GM23248 (cell line): ENCODE data around the gene ERN1. TPM values are rescaled to one million over a fixed set of nuclear protein-coding genes. Genes with fewer than 3 reads are reported as not detected.
A peak's percentile ranks its signal among the peaks of the same experiment; 100 is the strongest.

Source experiments
- DNase-seq: peaks from one replicate; pipeline ENCODE4 v3.0.0-alpha.2; 2015
- H2AFZ ChIP-seq: fragments of 200-600 bp; sonication (generic); 2 replicates; pipeline ENCODE4 v1.6.1; 2016; ENCODE audit warnings: antibody characterized with exemption
- H3F3A ChIP-seq: fragments of 200-600 bp; sonication (generic); 2 replicates; pipeline ENCODE4 v1.6.1; 2016; ENCODE audit warnings: mild to moderate bottlenecking, antibody characterized with exemption, mixed run types; ENCODE audit not compliant: insufficient read depth
- H3K27ac ChIP-seq: fragments of 200-600 bp; sonication (generic); 2 replicates; pipeline ENCODE4 v1.5.1; 2016; ENCODE audit warnings: mild to moderate bottlenecking
- H3K27me3 ChIP-seq: fragments of 200-600 bp; sonication (generic); replicated peaks from 2 replicates; pipeline ENCODE4 v1.6.1; 2016; ENCODE audit warnings: mild to moderate bottlenecking; ENCODE audit not compliant: insufficient read depth
- H3K36me3 ChIP-seq: fragments of 200-600 bp; sonication (generic); 2 replicates; pipeline ENCODE4 v1.6.1; 2016; ENCODE audit warnings: low read depth, mild to moderate bottlenecking
- H3K4me1 ChIP-seq: fragments of 200-600 bp; sonication (generic); 2 replicates; pipeline ENCODE4 v1.6.1; 2016; ENCODE audit warnings: mild to moderate bottlenecking; ENCODE audit not compliant: insufficient read depth
- H3K4me2 ChIP-seq: fragments of 200-600 bp; sonication (generic); one replicate; pipeline ENCODE4 v1.6.1; 2016; ENCODE audit warnings: mild to moderate bottlenecking; ENCODE audit not compliant: unreplicated experiment
- H3K4me3 ChIP-seq: fragments of 200-600 bp; sonication (generic); 2 replicates; pipeline ENCODE4 v1.5.1; 2016; ENCODE audit warnings: mild to moderate bottlenecking
- H3K79me2 ChIP-seq: fragments of 200-600 bp; sonication (generic); 2 replicates; pipeline ENCODE4 v1.6.1; 2016; ENCODE audit warnings: mild to moderate bottlenecking; ENCODE audit not compliant: insufficient read depth
- H3K9ac ChIP-seq: fragments of 200-600 bp; sonication (generic); 2 replicates; pipeline ENCODE4 v1.6.1; 2016; ENCODE audit warnings: mild to moderate bottlenecking
- H3K9me2 ChIP-seq: fragments of 200-600 bp; sonication (generic); 2 replicates; pipeline ENCODE4 v1.6.1; 2016; ENCODE audit warnings: mixed run types, mild to moderate bottlenecking, moderate library complexity; ENCODE audit not compliant: insufficient read depth
- H3K9me3 ChIP-seq: fragments of 200-600 bp; sonication (generic); one replicate; pipeline ENCODE4 v1.6.1; 2017; ENCODE audit warnings: low read depth
- H4K20me1 ChIP-seq: fragments of 200-600 bp; sonication (generic); 2 replicates; pipeline ENCODE4 v1.6.0; 2016; ENCODE audit not compliant: insufficient read depth
- EZH2 ChIP-seq: fragments of 200-600 bp; sonication (generic); IDR thresholded peaks from 2 replicates; pipeline ENCODE4 v1.6.1; 2018; ENCODE audit warnings: antibody characterized with exemption, mild to moderate bottlenecking; ENCODE audit not compliant: insufficient read depth, poor library complexity, severe bottlenecking
- EZH2phosphoT487 ChIP-seq: fragments of 200-600 bp; sonication (generic); IDR thresholded peaks from 2 replicates; pipeline ENCODE4 v1.6.1; 2018; ENCODE audit warnings: antibody characterized with exemption, moderate library complexity, mild to moderate bottlenecking, low read depth; ENCODE audit not compliant: insufficient read depth
- WGBS, 2 experiments: methylation state at CpG; one replicate each; pipeline ENCODE4 v1.1.6; 2015 to 2017; ENCODE audit warnings: low lambda C conversion rate in 2 of 2, low coverage in 1 of 2; ENCODE audit errors: missing lambda C conversion rate in 2 of 2; 5-methylcytosine and 5-hydroxymethylcytosine counted together
- in situ Hi-C: fragments of 300-500 bp; cut with MboI; formaldehyde crosslinking; loops from 2 replicates; pipeline ENCODE4 v1.15.0; 2020
- polyA plus RNA-seq: library from polyadenylated mRNA; unstranded; fragments of >200 nt; fragmentation: Nextera tagmentation; extraction: Ambion mirVana; gene quantifications from 2 replicates; pipeline ENCODE4 v1.2.1, GENCODE V29; 2016
- total RNA-seq: library from RNA; depleted of rRNA; stranded (reverse); fragments of >200 nt; shearing (Covaris generic); gene quantifications from 2 replicates; pipeline ENCODE4 v1.2.3, GENCODE V29; 2014

ERN1 gene
- total and polyA plus RNA-seq, 2 experiments from 2014 or later, result 5.8 to 9.9 TPM

DNA sequence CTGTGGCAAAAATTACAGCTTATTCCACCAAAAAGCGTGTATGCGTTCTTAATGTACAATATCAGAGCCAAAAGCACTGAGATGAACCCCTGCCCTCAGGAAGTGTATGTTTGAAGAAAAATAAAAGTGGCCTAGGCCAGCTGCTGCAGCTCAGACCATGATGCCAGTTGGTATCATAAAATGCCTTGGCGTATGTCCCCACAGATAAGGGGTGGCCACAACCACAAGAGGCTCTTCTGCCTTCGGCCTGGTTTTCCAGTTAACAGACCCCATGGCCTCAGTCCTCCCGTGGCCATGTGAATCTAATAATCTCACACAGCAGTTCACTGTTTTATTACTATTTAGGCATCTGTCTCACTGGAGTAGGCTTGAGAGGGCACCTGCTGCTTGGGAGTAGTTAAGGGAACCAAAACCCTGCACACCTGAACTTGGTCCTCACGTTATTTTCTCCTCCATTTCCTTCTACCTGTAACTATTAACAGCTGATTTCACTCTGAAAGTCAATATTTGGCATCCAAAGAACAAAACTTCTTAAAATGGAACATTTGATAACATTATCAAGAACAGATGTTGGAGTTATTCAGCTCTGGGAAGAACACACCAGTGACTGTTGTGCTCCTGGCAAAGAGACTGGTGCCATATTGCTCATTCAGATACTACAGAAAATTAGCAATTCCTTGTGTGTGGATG, 34.8 kb upstream of the ERN1 start:
- Histone ChIP-seq H3K27ac (no peak overlapping the region), H3F3A (no peaks in the 10 kb centered on the region), H3K27me3 (no peaks in the 10 kb centered on the region), H3K4me3 (no peak overlapping the region), H3K4me2 (no peak overlapping the region), H3K9me3 (no peaks in the 10 kb centered on the region), H3K79me2 (no peaks in the 10 kb centered on the region), H3K36me3 (no peaks in the 10 kb centered on the region), H4K20me1 (no peaks in the 10 kb centered on the region), H3K9ac (no peak overlapping the region), H2AFZ (no peak overlapping the region), H3K9me2 (no peaks in the 10 kb centered on the region), H3K4me1 (peaks cover 21% of the 10 kb centered on the region)
- in situ Hi-C loops, result no loop called here
- 91 to 96% methylated on average over 6 of the region's 6 CpGs for WGBS, 2 experiments
- no peak for DNase-seq
- TF ChIP-seq EZH2phosphoT487 (no peak), EZH2 (no peak)

DNA sequence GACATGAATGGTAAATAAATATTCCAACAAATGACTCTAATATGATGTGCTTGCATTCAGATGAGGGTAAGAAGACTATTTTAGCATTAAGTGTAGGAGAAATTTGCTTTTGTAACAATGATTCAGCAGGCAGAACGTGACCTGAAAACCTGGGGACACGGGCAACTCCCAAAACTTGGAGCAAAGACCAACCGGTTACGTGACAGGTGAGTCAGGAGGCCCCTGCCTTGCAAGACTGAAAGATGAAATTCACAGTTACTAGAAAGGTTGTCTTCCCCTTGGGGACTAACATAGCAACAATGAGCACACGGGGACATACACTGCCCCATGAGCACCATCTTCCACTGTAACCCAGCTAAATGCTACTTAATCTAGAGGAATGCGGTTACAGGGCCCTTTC, 33.5 kb upstream of the ERN1 start:
- 88 to 92% methylated on average over 6 of the region's 6 CpGs for WGBS, 2 experiments
- no peak for TF ChIP-seq EZH2phosphoT487
- no peak for TF ChIP-seq EZH2

DNA sequence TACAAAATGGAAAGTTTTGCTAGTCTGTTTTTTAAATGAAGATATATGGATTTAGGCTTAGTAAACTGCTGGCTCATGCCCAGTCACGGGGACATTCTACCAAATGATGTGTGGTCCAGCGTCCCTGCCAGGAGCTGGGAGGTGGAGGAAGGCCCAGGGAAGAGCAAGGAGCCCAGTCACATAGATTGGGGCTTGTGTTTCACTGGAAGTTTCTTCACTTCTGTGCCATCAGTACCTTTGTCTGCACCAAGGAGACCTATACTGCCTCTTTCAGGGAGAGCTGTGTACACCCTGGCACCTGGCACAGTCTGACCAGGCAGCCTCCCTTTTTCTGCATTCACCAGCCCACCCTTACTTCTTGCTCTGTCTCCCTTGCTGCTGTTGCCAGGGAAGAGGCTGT, 32.6 kb upstream of the ERN1 start:
- peaks cover 3% of the 10 kb centered on the region; the same call in 1 of the 2 replicates for H3K36me3 ChIP-seq
- no peaks in the 10 kb centered on the region for H3K27me3 ChIP-seq
- H3K4me1 ChIP-seq, result peaks cover 23% of the 10 kb centered on the region
- no peaks in the 10 kb centered on the region for H4K20me1 ChIP-seq
- no peak overlapping the region for H3K4me2 ChIP-seq
- no peak overlapping the region for H3K9ac ChIP-seq
- TF ChIP-seq EZH2 (no peak), EZH2phosphoT487 (no peak)
- in situ Hi-C loops, result no loop called here
- H3K27ac ChIP-seq, result no peak overlapping the region
- no peak overlapping the region for H2AFZ ChIP-seq
- H3F3A ChIP-seq, result no peaks in the 10 kb centered on the region
- no peaks in the 10 kb centered on the region for H3K9me3 ChIP-seq
- no peaks in the 10 kb centered on the region for H3K79me2 ChIP-seq
- no peak overlapping the region for H3K4me3 ChIP-seq
- WGBS, 2 experiments, result 65 to 92% methylated on average over 2 of the region's 2 CpGs
- no peaks in the 10 kb centered on the region for H3K9me2 ChIP-seq
- DNase-seq, result no peak

More for the DNA sequence above, 33.5 kb upstream of the ERN1 start:
- Histone ChIP-seq H3K9me2 (no peaks in the 10 kb centered on the region), H3K4me2 (no peak overlapping the region), H3K9me3 (no peaks in the 10 kb centered on the region), H3K36me3 (peaks cover 3% of the 10 kb centered on the region; the same call in 1 of the 2 replicates), H3K9ac (no peak overlapping the region), H3K4me3 (no peak overlapping the region), H3K4me1 (peaks cover 23% of the 10 kb centered on the region), H3K27ac (no peak overlapping the region), H3K79me2 (no peaks in the 10 kb centered on the region), H3K27me3 (no peaks in the 10 kb centered on the region), H2AFZ (no peak overlapping the region), H3F3A (no peaks in the 10 kb centered on the region), H4K20me1 (no peaks in the 10 kb centered on the region)
- in situ Hi-C loops, result no loop called here
- DNase-seq, result no peak

DNA sequence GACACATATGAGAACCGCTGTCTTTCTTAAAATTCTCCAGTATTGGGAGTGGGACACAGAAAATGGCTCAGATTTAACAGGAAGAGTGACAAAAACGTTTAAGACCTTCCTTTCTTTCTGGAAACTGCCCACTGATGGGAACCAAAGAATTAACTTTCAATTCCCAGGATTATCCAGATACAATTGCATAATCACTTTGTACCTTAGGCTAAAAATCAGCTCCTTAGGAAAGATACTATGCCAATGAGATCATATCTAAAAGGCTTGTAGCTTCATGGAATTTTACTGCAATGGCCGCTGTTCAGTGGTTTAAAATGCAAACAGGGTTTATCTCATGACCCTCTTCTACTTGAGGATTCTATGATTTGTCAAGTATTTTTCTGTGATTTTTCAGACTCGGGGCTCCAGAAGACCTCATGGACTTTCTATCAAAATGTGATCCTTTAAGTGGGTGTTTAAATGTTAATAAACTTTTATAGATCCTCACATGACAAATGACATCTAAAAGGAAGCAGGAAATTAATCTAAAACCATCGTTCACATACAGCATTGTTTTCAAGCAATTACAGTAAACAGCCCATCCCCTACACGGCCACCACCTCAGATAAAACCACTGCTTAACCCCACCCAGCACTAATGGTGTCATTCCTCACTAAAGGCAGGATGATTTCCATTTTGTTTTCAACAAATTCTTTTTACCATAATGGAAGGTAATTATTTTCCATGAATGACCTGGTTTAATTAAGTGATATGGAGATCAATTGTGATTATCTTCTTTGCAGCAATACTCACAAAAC, 31.6 kb upstream of the ERN1 start:
- H3K4me1 ChIP-seq, result peaks cover 23% of the 10 kb centered on the region

More for the DNA sequence above, 31.6 kb upstream of the ERN1 start:
- in situ Hi-C loops, result no loop called here
- Histone ChIP-seq H3K79me2 (no peaks in the 10 kb centered on the region), H3K9ac (no peak overlapping the region), H2AFZ (no peak overlapping the region), H3K4me2 (no peak overlapping the region), H3K36me3 (peaks cover 3% of the 10 kb centered on the region; the same call in 1 of the 2 replicates), H3F3A (no peaks in the 10 kb centered on the region), H3K9me3 (no peaks in the 10 kb centered on the region), H3K9me2 (no peaks in the 10 kb centered on the region), H3K4me3 (no peak overlapping the region), H3K27me3 (no peaks in the 10 kb centered on the region), H3K27ac (no peak overlapping the region), H4K20me1 (no peaks in the 10 kb centered on the region)
- TF ChIP-seq EZH2 (no peak), EZH2phosphoT487 (no peak)
- peak; percentile 36 for DNase-seq
- 55 to 62% methylated on average over 6 of the region's 6 CpGs for WGBS, 2 experiments
